NOMO-1 (cell line): Measurements from ENCODE around the gene AKR1A1.
"Not testable (repeated sequence)": the region's sequence is repeated elsewhere in the genome, so short reads cannot be mapped to it uniquely, and the experiment has no call there.

ENCODE experiments used
- DNase-seq, 2 experiments: peaks; one replicate each; lab custom pipeline; 2025; ENCODE audit not compliant: unreplicated experiment in 2 of 2; lab: John Stamatoyannopoulos, UW

The AKR1A1 gene

GRCh38 chr1:45550401-45551351, at the start of gene AKR1A1:
Gene AKR1A1 (plus strand): TSS chr1:45550826. CDS start chr1:45561795, 10,969 bp downstream.
- DNase-seq: peak; percentile 89 to 97

GRCh38 chr1:45501505-45501859, 49.1 kb upstream of the AKR1A1 start:
- no peak for DNase-seq

- no peak for DNase-seq
Observed at GRCh38 chr1:45503462-45504360, 46.9 kb upstream of the AKR1A1 start.

- DNase-seq: no peak
Observed at GRCh38 chr1:45507195-45507594, 43.4 kb upstream of the AKR1A1 start.

GRCh38 chr1:45507893-45508292, 42.7 kb upstream of the AKR1A1 start:
- no peak for DNase-seq

GRCh38 chr1:45508295-45509151, 42.1 kb upstream of the AKR1A1 start:
- DNase-seq: no peak

GRCh38 chr1:45510036-45510971, 40.3 kb upstream of the AKR1A1 start:
- no peak for DNase-seq

GRCh38 chr1:45510972-45511527, 39.6 kb upstream of the AKR1A1 start:
- no peak for DNase-seq

- peak; percentile 26 to 56 for DNase-seq
Observed at GRCh38 chr1:45512641-45513054, 38.0 kb upstream of the AKR1A1 start.

- not testable (repeated sequence) for DNase-seq
Observed at GRCh38 chr1:45513532-45514260, 36.9 kb upstream of the AKR1A1 start.

- DNase-seq: no peak
Observed at GRCh38 chr1:45516036-45516435, 34.6 kb upstream of the AKR1A1 start.

- DNase-seq: no peak
Observed at GRCh38 chr1:45516465-45516864, 34.2 kb upstream of the AKR1A1 start.

- DNase-seq: not testable (repeated sequence)
Observed at GRCh38 chr1:45518366-45518765, 32.3 kb upstream of the AKR1A1 start.

GRCh38 chr1:45518910-45519309, 31.7 kb upstream of the AKR1A1 start:
- DNase-seq: no peak

- DNase-seq: not testable (repeated sequence)
Observed at GRCh38 chr1:45519774-45520173, 30.9 kb upstream of the AKR1A1 start.

- DNase-seq: peak; percentile 93 to 98
Observed at GRCh38 chr1:45521413-45522323, 29.0 kb upstream of the AKR1A1 start, which contains the start of gene PRDX1. Gene PRDX1 (minus strand): TSS chr1:45521884. CDS start chr1:45519043, 2,841 bp downstream.
